HG02759 (cell line): ENCODE results near the gene CCSER2.
"Not testable (repeated sequence)": the region's sequence is repeated elsewhere in the genome, so short reads cannot be mapped to it uniquely, and the experiment has no call there.

Experiments
- ATAC-seq: cut with Tn5 transposase; IDR thresholded peaks from one replicate; pipeline ENCODE4 v1.9.1; 2021; ENCODE audit warnings: mild to moderate bottlenecking, moderate library complexity; ENCODE audit not compliant: unreplicated experiment

CCSER2 gene

GRCh38 chr10:84312816-84313215, 15.6 kb upstream of the CCSER2 start:
- no peak for ATAC-seq

GRCh38 chr10:84314275-84314674, 14.1 kb upstream of the CCSER2 start:
- no peak for ATAC-seq

- ATAC-seq, result peak; percentile 72
These were observed 11.2 kb upstream of the CCSER2 start for GRCh38 chr10:84317174-84317573.

GRCh38 chr10:84321902-84322301, 6.5 kb upstream of the CCSER2 start:
- no peak for ATAC-seq

- not testable (repeated sequence) for ATAC-seq
These were observed 4.8 kb upstream of the CCSER2 start for GRCh38 chr10:84323566-84323965.

- ATAC-seq, result not testable (repeated sequence)
These were observed 1.4 kb upstream of the CCSER2 start for GRCh38 chr10:84326995-84327394.

- peak; percentile 16 for ATAC-seq
These were observed 815 bp downstream of the CCSER2 start for GRCh38 chr10:84329196-84329611.

- ATAC-seq, result peak; percentile 47
These were observed 1.7 kb downstream of the CCSER2 start for GRCh38 chr10:84329986-84330651.

GRCh38 chr10:84331091-84331490, 2.7 kb downstream of the CCSER2 start:
- ATAC-seq, result no peak

- ATAC-seq, result peak; percentile 37
These were observed 5.6 kb downstream of the CCSER2 start for GRCh38 chr10:84333864-84334451.

GRCh38 chr10:84334811-84335210, 6.4 kb downstream of the CCSER2 start:
- no peak for ATAC-seq

GRCh38 chr10:84335516-84335915, 7.1 kb downstream of the CCSER2 start:
- no peak for ATAC-seq

- no peak for ATAC-seq
These were observed 8.2 kb downstream of the CCSER2 start for GRCh38 chr10:84336406-84337090.

- ATAC-seq, result no peak
These were observed 8.8 kb downstream of the CCSER2 start for GRCh38 chr10:84337199-84337598.

GRCh38 chr10:84339025-84339424, 10.6 kb downstream of the CCSER2 start:
- no peak for ATAC-seq

- ATAC-seq, result no peak
These were observed 11.8 kb downstream of the CCSER2 start for GRCh38 chr10:84340187-84340586.

GRCh38 chr10:84340632-84341537, 12.5 kb downstream of the CCSER2 start:
- ATAC-seq, result no peak

- no peak for ATAC-seq
These were observed 13.1 kb downstream of the CCSER2 start for GRCh38 chr10:84341538-84341856.

- ATAC-seq, result peak; percentile 29
These were observed 13.6 kb downstream of the CCSER2 start for GRCh38 chr10:84341983-84342382.

GRCh38 chr10:84342584-84342983, 14.2 kb downstream of the CCSER2 start:
- peak; percentile 41 for ATAC-seq

GRCh38 chr10:84343831-84344230, 15.4 kb downstream of the CCSER2 start:
- ATAC-seq, result no peak
